Ovary (tissue), 3 donors: ENCODE data around the gene RHCE.
"Not testable (repeated sequence)": the region's sequence is repeated elsewhere in the genome, so short reads cannot be mapped to it uniquely, and the experiment has no call there.

Experiments used
- CTCF ChIP-seq, 3 donors: fragments of 450-650 bp in 2 of 3; fragments of 200-600 bp in 1 of 3; IDR thresholded peaks; one replicate each; pipeline versions ENCODE4 v1.5.1 to v1.8.0; 2016 to 2022; ENCODE audit warnings: antibody characterized with exemption in 3 of 3, mild to moderate bottlenecking in 1 of 3
- EP300 ChIP-seq: sonication (generic); formaldehyde crosslinking; IDR thresholded peaks from one replicate; pipeline ENCODE4 v1.6.1; 2017; ENCODE audit warnings: antibody characterized with exemption
- POLR2A ChIP-seq: fragments of 450-650 bp; IDR thresholded peaks from one replicate; pipeline ENCODE4 v1.6.1; 2017; ENCODE audit warnings: antibody characterized with exemption, mild to moderate bottlenecking, moderate library complexity
- donor health status: DM: no; HTN: no; CAD: no.

GRCh38 chr1:25417280-25417679 lies 3.3 kb downstream of the RHCE start:
- not testable (repeated sequence) for TF ChIP-seq CTCF (IDR thresholded peaks at IDR 0.05); EP300; POLR2A
